HEK293T (cell line): Measurements from ENCODE around the gene PMPCB.

ENCODE experiments used
- CTCF ChIA-PET: fragments of 350-600 bp; formaldehyde crosslinking; extraction: SDS; loops from one replicate; lab custom pipeline; 2021; ENCODE audit warnings: antibody characterized with exemption, inconsistent platforms; lab: Yijun Ruan, JAX
- POLR2A ChIA-PET: fragments of 350-600 bp; formaldehyde crosslinking; extraction: SDS; loops from one replicate; lab custom pipeline; 2020; ENCODE audit warnings: antibody characterized with exemption, inconsistent platforms; lab: Yijun Ruan, JAX
- DNase-seq: peaks from one replicate; pipeline ENCODE4 v3.0.0; 2012; ENCODE audit warnings: mixed read lengths; ENCODE audit errors: extremely low spot score
- ARNT ChIP-seq: fragments of 450-650 bp; IDR thresholded peaks from 2 replicates; pipeline ENCODE4 v1.6.1; 2017; ENCODE audit warnings: mild to moderate bottlenecking
- BHLHE40 ChIP-seq: fragments of 450-650 bp; IDR thresholded peaks from 2 replicates; pipeline ENCODE4 v1.6.1; 2016; ENCODE audit warnings: mild to moderate bottlenecking, moderate library complexity, borderline replicate concordance
- CTBP1 ChIP-seq: fragments of 450-650 bp; IDR thresholded peaks from 2 replicates; pipeline ENCODE4 v1.6.1; 2016; ENCODE audit warnings: borderline replicate concordance
- ELF4 ChIP-seq: fragments of 450-650 bp; IDR thresholded peaks from 2 replicates; pipeline ENCODE4 v1.6.1; 2017; ENCODE audit warnings: antibody characterized with exemption
- FOXA1 ChIP-seq: fragments of 450-650 bp; IDR thresholded peaks from 2 replicates; pipeline ENCODE4 v1.6.1; 2016; ENCODE audit warnings: mild to moderate bottlenecking
- FOXK2 ChIP-seq: fragments of 450-650 bp; IDR thresholded peaks from 2 replicates; pipeline ENCODE4 v1.6.1; 2016; ENCODE audit warnings: mild to moderate bottlenecking
- FOXM1 ChIP-seq: fragments of 450-650 bp; IDR thresholded peaks from 2 replicates; pipeline ENCODE4 v1.6.1; 2017; ENCODE audit warnings: mild to moderate bottlenecking, borderline replicate concordance
- HDGF ChIP-seq: fragments of 450-650 bp; IDR thresholded peaks from 2 replicates; pipeline ENCODE4 v1.6.1; 2017; ENCODE audit warnings: antibody characterized with exemption, borderline replicate concordance
- L3MBTL2 ChIP-seq: fragments of 450-650 bp; conservative IDR thresholded peaks from 2 replicates; pipeline ENCODE4 v1.6.1; 2016; ENCODE audit warnings: mild to moderate bottlenecking
- LEF1 ChIP-seq: fragments of 450-650 bp; IDR thresholded peaks from 2 replicates; pipeline ENCODE4 v1.6.1; 2017; ENCODE audit warnings: mild to moderate bottlenecking, borderline replicate concordance
- NFRKB ChIP-seq: fragments of 450-650 bp; IDR thresholded peaks from 2 replicates; pipeline ENCODE4 v1.6.1; 2016; ENCODE audit warnings: mild to moderate bottlenecking, moderate library complexity
- SP1 ChIP-seq: fragments of 450-650 bp; IDR thresholded peaks from 2 replicates; pipeline ENCODE4 v1.6.1; 2017
- SUZ12 ChIP-seq: fragments of 450-650 bp; IDR thresholded peaks from 2 replicates; pipeline ENCODE4 v1.6.1; 2016; ENCODE audit warnings: mild to moderate bottlenecking
- TARDBP ChIP-seq: fragments of 450-650 bp; IDR thresholded peaks from 2 replicates; pipeline ENCODE4 v1.6.1; 2016
- ZNF384 ChIP-seq: fragments of 450-650 bp; IDR thresholded peaks from 2 replicates; pipeline ENCODE4 v1.6.1; 2016
- TF ChIP-seq, protein P1 (sequence below): fragments of 450-650 bp; IDR thresholded peaks from 2 replicates; pipeline ENCODE4 v1.6.1; 2016

Gene PMPCB

GRCh38 chr7:103292122-103292521, 5.1 kb upstream of the PMPCB start:
- ChIA-PET POLR2A (no interaction called here), CTCF (no interaction called here)
- TF ChIP-seq ZNF384 (no peak), LEF1 (no peak), FOXM1 (no peak)
- DNase-seq = no peak

GRCh38 chr7:103293526-103293925, 3.7 kb upstream of the PMPCB start:
- no peak for DNase-seq
- CTCF ChIA-PET = interaction anchor here (0.7 kb wide), 1 partner anchor 242 kb away, joined by 4 read pairs; no protein-coding TSS in a partner anchor
- POLR2A ChIA-PET = no interaction called here
- TF ChIP-seq CTBP1 = no peak
- TF ChIP-seq, protein P1, sequence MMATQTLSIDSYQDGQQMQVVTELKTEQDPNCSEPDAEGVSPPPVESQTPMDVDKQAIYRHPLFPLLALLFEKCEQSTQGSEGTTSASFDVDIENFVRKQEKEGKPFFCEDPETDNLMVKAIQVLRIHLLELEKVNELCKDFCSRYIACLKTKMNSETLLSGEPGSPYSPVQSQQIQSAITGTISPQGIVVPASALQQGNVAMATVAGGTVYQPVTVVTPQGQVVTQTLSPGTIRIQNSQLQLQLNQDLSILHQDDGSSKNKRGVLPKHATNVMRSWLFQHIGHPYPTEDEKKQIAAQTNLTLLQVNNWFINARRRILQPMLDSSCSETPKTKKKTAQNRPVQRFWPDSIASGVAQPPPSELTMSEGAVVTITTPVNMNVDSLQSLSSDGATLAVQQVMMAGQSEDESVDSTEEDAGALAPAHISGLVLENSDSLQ = no peak

GRCh38 chr7:103297837-103298179, 573 bp downstream of the PMPCB start:
- no peak for DNase-seq
- POLR2A ChIA-PET = no interaction called here
- CTCF ChIA-PET = no interaction called here
- TF ChIP-seq FOXK2 = no peak
- no peak for TF ChIP-seq L3MBTL2

DNA sequence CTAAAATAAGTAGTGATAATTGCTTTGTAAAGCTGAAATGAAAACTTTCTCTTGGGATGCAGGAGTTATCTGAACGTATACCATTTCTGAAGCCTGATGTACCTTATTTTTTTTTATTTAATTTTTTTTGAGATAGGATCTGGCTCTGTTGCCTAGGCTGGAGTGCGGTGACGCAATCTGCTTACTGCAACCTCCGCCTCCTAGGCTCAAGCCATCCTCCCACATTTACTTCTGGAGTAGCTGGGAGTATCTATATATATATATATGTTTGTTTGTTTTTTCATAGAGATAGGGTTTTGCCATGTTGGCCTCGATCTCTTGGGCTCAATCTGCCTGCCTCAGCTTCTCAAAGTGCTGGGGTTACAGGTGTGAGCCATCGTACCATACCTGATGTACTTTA, 2.4 kb downstream of the PMPCB start:
- POLR2A ChIA-PET = no interaction called here
- CTCF ChIA-PET = no interaction called here
- no peak for DNase-seq
- TF ChIP-seq LEF1 = no peak
- TF ChIP-seq ZNF384 = no peak
- TF ChIP-seq L3MBTL2 = no peak
- no peak for TF ChIP-seq HDGF
- no peak for TF ChIP-seq FOXA1
- no peak for TF ChIP-seq SUZ12
- no peak for TF ChIP-seq ARNT
- no peak for TF ChIP-seq FOXK2
- no peak for TF ChIP-seq SP1
- no peak for TF ChIP-seq FOXM1
- TF ChIP-seq BHLHE40 = no peak
- no peak for TF ChIP-seq TARDBP
- no peak for TF ChIP-seq ELF4
- no peak for TF ChIP-seq NFRKB
- no peak for TF ChIP-seq CTBP1
- TF ChIP-seq, protein P1 = no peak

DNA sequence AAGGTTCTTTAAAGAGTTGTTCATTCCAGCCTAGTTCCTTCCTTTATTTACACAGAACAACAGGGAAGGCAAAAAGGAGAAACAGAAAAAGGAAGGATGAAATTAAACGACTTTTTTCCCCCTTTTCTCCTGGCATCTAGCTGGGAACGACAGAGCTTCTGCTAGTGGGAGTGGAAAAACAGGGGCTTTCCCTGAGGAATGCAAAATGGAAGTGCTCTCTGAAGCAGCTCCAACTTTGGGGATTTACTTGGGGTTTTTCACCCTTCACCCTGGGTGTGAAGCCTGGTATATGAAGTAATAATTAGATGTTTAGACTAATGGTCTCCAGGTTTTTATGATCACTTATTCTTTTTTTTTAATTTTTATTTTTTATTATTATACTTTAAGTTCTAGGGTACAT, 4.2 kb downstream of the PMPCB start:
- no peak for DNase-seq
- TF ChIP-seq FOXA1 = no peak
- no peak for TF ChIP-seq SUZ12
- TF ChIP-seq, protein P1 = no peak
- TF ChIP-seq SP1 = no peak
- TF ChIP-seq CTBP1 = no peak
- TF ChIP-seq BHLHE40 = no peak
- no peak for TF ChIP-seq FOXK2
- TF ChIP-seq NFRKB = no peak
- TF ChIP-seq TARDBP = no peak
- no peak for TF ChIP-seq FOXM1
- TF ChIP-seq ZNF384 = no peak
- TF ChIP-seq ARNT = no peak
- no peak for TF ChIP-seq L3MBTL2
- no peak for TF ChIP-seq ELF4
- no peak for TF ChIP-seq LEF1
- no peak for TF ChIP-seq HDGF
- ChIA-PET CTCF (no interaction called here), POLR2A (no interaction called here)

- CTCF ChIA-PET = no interaction called here
- POLR2A ChIA-PET = interaction anchor here (1.0 kb wide), 1 partner anchor 37 kb away, joined by 3 read pairs; the partner anchor contains the start of gene DNAJC2
- no peak for DNase-seq
- TF ChIP-seq CTBP1 (no peak), L3MBTL2 (no peak), NFRKB (no peak), HDGF (no peak), BHLHE40 (no peak), ZNF384 (no peak), FOXK2 (no peak), LEF1 (no peak), TARDBP (no peak), ARNT (no peak), FOXA1 (no peak), FOXM1 (no peak), ELF4 (no peak), SUZ12 (no peak), SP1 (no peak)
- TF ChIP-seq, protein P1 = no peak
These were observed 10.4 kb downstream of the PMPCB start for GRCh38 chr7:103307503-103308231.
